Ovary (tissue), 10 donors: Measurements from ENCODE around the gene AFG1L. TPM values are rescaled to one million over a fixed set of nuclear protein-coding genes. Genes with fewer than 3 reads are reported as not detected.
"Not testable (repeated sequence)": the region's sequence is repeated elsewhere in the genome, so short reads cannot be mapped to it uniquely, and the experiment has no call there.

Experiments used
- DNase-seq, 5 donors: peaks; one replicate each; pipeline ENCODE4 v3.0.0-alpha.2; 2019 to 2020
- H3K27ac ChIP-seq, 2 donors: fragments of 200-600 bp; one replicate each; pipeline versions ENCODE4 v1.5.1 to v1.8.0; 2019 to 2022
- H3K27me3 ChIP-seq: fragments of 200-600 bp; one replicate; pipeline ENCODE4 v1.8.0; 2022
- H3K36me3 ChIP-seq: fragments of 200-600 bp; sonication (generic); one replicate; pipeline ENCODE4 v1.5.1; 2019
- H3K4me1 ChIP-seq: one replicate; pipeline ENCODE4 v1.8.1; 2013; ENCODE audit warnings: mild to moderate bottlenecking, moderate library complexity; ENCODE audit not compliant: insufficient read depth
- H3K4me3 ChIP-seq: fragments of 200-600 bp; sonication (generic); one replicate; pipeline ENCODE4 v1.5.1; 2017
- H3K9me3 ChIP-seq, 2 donors: fragments of 200-600 bp in 1 of 2; sonication (generic) in 1 of 2; one replicate each; pipeline versions ENCODE4 v1.5.1 to v1.8.1; 2013 to 2019; ENCODE audit warnings: mild to moderate bottlenecking in 1 of 2, moderate library complexity in 1 of 2
- CTCF ChIP-seq, 3 donors: fragments of 450-650 bp in 2 of 3; fragments of 200-600 bp in 1 of 3; IDR thresholded peaks; one replicate each; pipeline versions ENCODE4 v1.5.1 to v1.8.0; 2016 to 2022; ENCODE audit warnings: antibody characterized with exemption in 3 of 3, mild to moderate bottlenecking in 1 of 3
- EP300 ChIP-seq: sonication (generic); formaldehyde crosslinking; IDR thresholded peaks from one replicate; pipeline ENCODE4 v1.6.1; 2017; ENCODE audit warnings: antibody characterized with exemption
- POLR2A ChIP-seq: fragments of 450-650 bp; IDR thresholded peaks from one replicate; pipeline ENCODE4 v1.6.1; 2017; ENCODE audit warnings: antibody characterized with exemption, mild to moderate bottlenecking, moderate library complexity
- WGBS, 3 donors: extraction: QIAGEN DNeasy Blood & Tissue Kit in 1 of 3; methylation state at CpG; one replicate each; pipeline versions ENCODE4 v1.1.5 to v1.1.7; 2013 to 2017; 5-methylcytosine and 5-hydroxymethylcytosine counted together
- intact Hi-C, 4 donors: fragments of 100-400 bp; cut with DNase I; formaldehyde crosslinking; loops; one replicate each; pipeline versions ENCODE4 v1.11.0 to v1.15.1; 2022 to 2023
- long read RNA-seq, 3 donors: library from polyadenylated mRNA in 2 of 3; unstranded in 2 of 3; transcript quantifications; one replicate each; pipeline ENCODE4 v2.0.0 and lab custom pipeline, GENCODE V29; 2021 to 2026
- polyA plus RNA-seq, 2 donors: library from polyadenylated mRNA; stranded (reverse); fragments of 200-250 nt in 1 of 2; fragments of 350-450 nt in 1 of 2; fragmentation: Illumina TruSeq in 1 of 2; extraction: RNeasy Lipid Tissue Mini Kit (QIAGEN cat#74804) in 1 of 2; gene quantifications; one replicate each; pipeline ENCODE4 v1.2.3, GENCODE V29; 2013 to 2014
- total RNA-seq, 7 donors: library from RNA; depleted of rRNA in 2 of 7; stranded (reverse); fragments of >200 nt in 2 of 7; fragmentation: NEBNext Ultra II Directional in 3 of 7; extraction: Animal tissue kit (Norgen Biotek cat#: 25700) in 3 of 7; gene quantifications; one replicate each; pipeline versions ENCODE4 v1.1.0 to v1.2.4, GENCODE V29; 2016 to 2023
- donor health status: DM: no; HTN: no; CAD: no; lungs with moderate emphysema.
- donor health status: DM: no; HTN: no; CAD: no.
- donor health status: Bipolar disorder and iron deficiency.
- donor health status: DM: yes; HTN: yes; CAD: no.
- donor health status: DM: no; HTN: no; CAD: no.
- donor health status: DM: yes; HTN: yes; CAD: no.

The AFG1L gene
- total RNA-seq (1 to 10 TPM; 5.2 to 7.6 (median 5.9) TPM), polyA plus RNA-seq (1 to 10 TPM; 1.2 to 3.4 TPM)
- long read RNA-seq, donor 1, partial matches to known transcripts: 1 of 4 reads
- long read RNA-seq, donor 1, other reads (novel, unspliced or antisense): 3 of 4 reads
- long read RNA-seq, donor 2: 0 reads
- long read RNA-seq, donor 3, partial matches to known transcripts: 0 of 1 reads
- long read RNA-seq, donor 3, other reads (novel, unspliced or antisense): 1 of 1 reads

- TF ChIP-seq EP300: no peak
- no peak for TF ChIP-seq POLR2A
- TF ChIP-seq CTCF (IDR thresholded peaks at IDR 0.05): no peak
- H3K4me3 ChIP-seq: peak within 1 kb of the TSS; percentile 75
- H3K36me3 ChIP-seq: no peaks in the 10 kb centered on the region
- H3K27ac ChIP-seq: peak within 1 kb of the TSS; percentile 39 to 59
- H3K27me3 ChIP-seq: no peaks in the 10 kb centered on the region
- 1 to 2% (median 2%) methylated on average over 46 of the region's 46 CpGs for WGBS, 3 donors
- peak; percentile 88 to 93 (median 91) for DNase-seq
- H3K9me3 ChIP-seq: no peaks in the 10 kb centered on the region
- intact Hi-C loops: loop anchor here in 1 of 4 donors (2.0 kb wide), 1 partner anchor 34 kb away; the partner anchor contains the start of gene SNX3
- peaks cover 6% of the 10 kb centered on the region for H3K4me1 ChIP-seq
Measured at GRCh38 chr6:108294727-108295625, at the start of gene AFG1L. Gene AFG1L, plus strand, starts transcription at chr6:108295054. Its CDS starts 26 bp downstream, at chr6:108295080.

GRCh38 chr6:108245095-108245494 lies 49.8 kb upstream of the AFG1L start:
- H3K9me3 ChIP-seq, intact Hi-C loops: not testable (repeated sequence)
- WGBS, 3 donors: 90 to 98% (median 97%) methylated on average over 7 of the region's 7 CpGs

GRCh38 chr6:108247965-108248536 lies 46.8 kb upstream of the AFG1L start:
- Histone ChIP-seq H3K27ac (no peak overlapping the region), H3K9me3 (no peaks in the 10 kb centered on the region), H3K4me3 (no peak overlapping the region), H3K36me3 (no peaks in the 10 kb centered on the region), H3K27me3 (no peaks in the 10 kb centered on the region), H3K4me1 (peaks cover 7% of the 10 kb centered on the region)
- DNase-seq: no peak
- whole genome bisulfite sequencing, 3 donors: 92 to 94% (median 93%) methylated on average over 1 of the region's 1 CpG
- intact Hi-C loops: no loop called here
- TF ChIP-seq EP300 (no peak), POLR2A (no peak), CTCF (IDR thresholded peaks at IDR 0.05) (no peak)

More at GRCh38 chr6:108245095-108245494, 49.8 kb upstream of the AFG1L start:
- H3K4me3 ChIP-seq, H3K27me3 ChIP-seq, H3K4me1 ChIP-seq, H3K36me3 ChIP-seq, H3K27ac ChIP-seq, DNase-seq: not testable (repeated sequence)

DNA sequence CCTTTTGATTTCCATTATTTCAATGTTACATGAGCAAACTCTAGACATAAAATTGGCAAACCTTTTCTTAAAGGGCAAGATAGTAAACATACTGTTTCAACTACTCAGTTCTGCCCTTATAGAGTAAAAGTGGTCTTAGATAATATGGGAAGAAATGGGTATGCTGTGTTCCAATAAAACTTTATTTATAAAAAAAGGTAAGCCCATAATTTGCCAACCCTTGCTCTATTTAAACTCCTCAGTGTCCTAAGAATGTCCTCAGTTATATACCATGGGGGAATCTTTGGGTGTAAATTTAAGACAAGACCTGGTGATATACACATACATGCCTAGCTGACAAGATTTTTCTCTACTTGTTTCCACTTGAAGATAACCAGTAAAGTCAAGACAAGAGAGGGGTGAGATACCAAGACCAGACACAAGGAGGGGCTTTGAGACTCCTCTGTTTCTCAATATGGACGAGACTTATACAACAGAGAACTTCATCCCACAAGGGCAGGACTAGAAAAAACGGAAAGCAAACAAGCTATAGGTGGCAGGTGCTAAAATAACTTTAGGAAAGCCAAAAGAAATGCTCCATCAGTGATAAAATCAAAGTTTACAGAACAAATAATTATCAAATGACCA lies 44.5 kb upstream of the AFG1L start:
- intact Hi-C loops: no loop called here
- 86 to 87% (median 87%) methylated on average over 2 of the region's 2 CpGs for WGBS, 3 donors
- Histone ChIP-seq H3K27ac (no peak overlapping the region), H3K4me3 (no peak overlapping the region), H3K9me3 (no peaks in the 10 kb centered on the region), H3K36me3 (no peaks in the 10 kb centered on the region), H3K27me3 (no peaks in the 10 kb centered on the region), H3K4me1 (peaks cover 7% of the 10 kb centered on the region)
- no peak for DNase-seq
- TF ChIP-seq CTCF (IDR thresholded peaks at IDR 0.05): no peak
- no peak for TF ChIP-seq EP300
- no peak for TF ChIP-seq POLR2A
